ENCODE measurements around the gene HMGN3. TPM values are rescaled to one million over a fixed set of nuclear protein-coding genes. Genes with fewer than 3 reads are reported as not detected.

Gene HMGN3
- polyA plus RNA-seq, 1 of the 3 experiments (the other 2 are of a cell fraction): 64.5 TPM

DNA sequence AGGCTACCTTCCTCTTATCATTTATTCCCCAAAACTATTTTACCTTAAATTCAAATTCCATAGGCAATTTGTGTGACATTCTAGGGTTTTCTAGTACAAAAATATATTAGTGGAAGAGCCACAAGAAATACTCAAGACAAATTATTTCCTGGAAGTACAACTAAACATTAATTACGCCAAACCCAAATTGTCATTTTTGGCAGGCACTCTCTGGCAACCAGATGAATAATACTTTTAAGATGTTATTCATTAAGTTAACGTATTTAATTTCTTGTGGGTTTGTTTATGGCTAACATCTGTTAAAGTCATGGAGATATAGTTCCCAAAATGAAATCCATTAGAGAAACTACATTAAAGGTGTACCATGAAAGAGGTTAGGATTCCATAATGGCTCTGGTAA lies 40.5 kb downstream of the HMGN3 start:
- WGBS (ENCODE audit: low lambda C conversion rate): 50% methylated on average over 2 of the region's 2 CpGs
- no peak overlapping the region for H3K9ac ChIP-seq
- no peaks in the 10 kb centered on the region; a peak in 1 of 4 replicates for H3K4me1 ChIP-seq (ENCODE audit: control insufficient read depth in 1 of 2, insufficient read depth in 2 of 2, low read depth in 1 of 2, low read length in 1 of 2)
- no peak overlapping the region for H3K4me3 ChIP-seq (ENCODE audit: low read depth in 2 of 2, low read length in 1 of 2)
- no peak for DNase-seq
- TF ChIP-seq, protein P1, sequence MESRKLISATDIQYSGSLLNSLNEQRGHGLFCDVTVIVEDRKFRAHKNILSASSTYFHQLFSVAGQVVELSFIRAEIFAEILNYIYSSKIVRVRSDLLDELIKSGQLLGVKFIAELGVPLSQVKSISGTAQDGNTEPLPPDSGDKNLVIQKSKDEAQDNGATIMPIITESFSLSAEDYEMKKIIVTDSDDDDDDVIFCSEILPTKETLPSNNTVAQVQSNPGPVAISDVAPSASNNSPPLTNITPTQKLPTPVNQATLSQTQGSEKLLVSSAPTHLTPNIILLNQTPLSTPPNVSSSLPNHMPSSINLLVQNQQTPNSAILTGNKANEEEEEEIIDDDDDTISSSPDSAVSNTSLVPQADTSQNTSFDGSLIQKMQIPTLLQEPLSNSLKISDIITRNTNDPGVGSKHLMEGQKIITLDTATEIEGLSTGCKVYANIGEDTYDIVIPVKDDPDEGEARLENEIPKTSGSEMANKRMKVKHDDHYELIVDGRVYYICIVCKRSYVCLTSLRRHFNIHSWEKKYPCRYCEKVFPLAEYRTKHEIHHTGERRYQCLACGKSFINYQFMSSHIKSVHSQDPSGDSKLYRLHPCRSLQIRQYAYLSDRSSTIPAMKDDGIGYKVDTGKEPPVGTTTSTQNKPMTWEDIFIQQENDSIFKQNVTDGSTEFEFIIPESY (IDR thresholded peaks at IDR 0.05; ENCODE audit: borderline replicate concordance, low read depth): no peak
- TF ChIP-seq, protein P2, sequence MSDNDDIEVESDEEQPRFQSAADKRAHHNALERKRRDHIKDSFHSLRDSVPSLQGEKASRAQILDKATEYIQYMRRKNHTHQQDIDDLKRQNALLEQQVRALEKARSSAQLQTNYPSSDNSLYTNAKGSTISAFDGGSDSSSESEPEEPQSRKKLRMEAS (IDR thresholded peaks at IDR 0.05; ENCODE audit: low read depth): no peak
- TF ChIP-seq, protein P3, sequence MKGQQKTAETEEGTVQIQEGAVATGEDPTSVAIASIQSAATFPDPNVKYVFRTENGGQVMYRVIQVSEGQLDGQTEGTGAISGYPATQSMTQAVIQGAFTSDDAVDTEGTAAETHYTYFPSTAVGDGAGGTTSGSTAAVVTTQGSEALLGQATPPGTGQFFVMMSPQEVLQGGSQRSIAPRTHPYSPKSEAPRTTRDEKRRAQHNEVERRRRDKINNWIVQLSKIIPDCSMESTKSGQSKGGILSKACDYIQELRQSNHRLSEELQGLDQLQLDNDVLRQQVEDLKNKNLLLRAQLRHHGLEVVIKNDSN (IDR thresholded peaks at IDR 0.05; ENCODE audit: borderline replicate concordance, low read depth): no peak
- no peak for TF ChIP-seq MEF2A (IDR thresholded peaks at IDR 0.05; ENCODE audit: borderline replicate concordance, low read depth)
- no peak for TF ChIP-seq FOXJ3 (CRISPR knock-in tag; IDR thresholded peaks at IDR 0.05)
- no peak for TF ChIP-seq JUND (IDR thresholded peaks at IDR 0.05)
- TF ChIP-seq, protein P4, sequence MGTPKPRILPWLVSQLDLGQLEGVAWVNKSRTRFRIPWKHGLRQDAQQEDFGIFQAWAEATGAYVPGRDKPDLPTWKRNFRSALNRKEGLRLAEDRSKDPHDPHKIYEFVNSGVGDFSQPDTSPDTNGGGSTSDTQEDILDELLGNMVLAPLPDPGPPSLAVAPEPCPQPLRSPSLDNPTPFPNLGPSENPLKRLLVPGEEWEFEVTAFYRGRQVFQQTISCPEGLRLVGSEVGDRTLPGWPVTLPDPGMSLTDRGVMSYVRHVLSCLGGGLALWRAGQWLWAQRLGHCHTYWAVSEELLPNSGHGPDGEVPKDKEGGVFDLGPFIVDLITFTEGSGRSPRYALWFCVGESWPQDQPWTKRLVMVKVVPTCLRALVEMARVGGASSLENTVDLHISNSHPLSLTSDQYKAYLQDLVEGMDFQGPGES (IDR thresholded peaks at IDR 0.05; ENCODE audit: low read depth, low read length): no peak
- no peak for TF ChIP-seq GATA2 (CRISPR knock-in tag; IDR thresholded peaks at IDR 0.05)
- TF ChIP-seq RXRA (IDR thresholded peaks at IDR 0.05; ENCODE audit: borderline replicate concordance, low read depth): no peak
- no peak for TF ChIP-seq NFIC (IDR thresholded peaks at IDR 0.05; ENCODE audit: borderline replicate concordance)
- TF ChIP-seq TAF1 (IDR thresholded peaks at IDR 0.05; ENCODE audit: borderline replicate concordance, low read depth, low read length): no peak
- TF ChIP-seq YY1 (IDR thresholded peaks at IDR 0.05; ENCODE audit: low read depth): no peak
- TF ChIP-seq, protein P5, sequence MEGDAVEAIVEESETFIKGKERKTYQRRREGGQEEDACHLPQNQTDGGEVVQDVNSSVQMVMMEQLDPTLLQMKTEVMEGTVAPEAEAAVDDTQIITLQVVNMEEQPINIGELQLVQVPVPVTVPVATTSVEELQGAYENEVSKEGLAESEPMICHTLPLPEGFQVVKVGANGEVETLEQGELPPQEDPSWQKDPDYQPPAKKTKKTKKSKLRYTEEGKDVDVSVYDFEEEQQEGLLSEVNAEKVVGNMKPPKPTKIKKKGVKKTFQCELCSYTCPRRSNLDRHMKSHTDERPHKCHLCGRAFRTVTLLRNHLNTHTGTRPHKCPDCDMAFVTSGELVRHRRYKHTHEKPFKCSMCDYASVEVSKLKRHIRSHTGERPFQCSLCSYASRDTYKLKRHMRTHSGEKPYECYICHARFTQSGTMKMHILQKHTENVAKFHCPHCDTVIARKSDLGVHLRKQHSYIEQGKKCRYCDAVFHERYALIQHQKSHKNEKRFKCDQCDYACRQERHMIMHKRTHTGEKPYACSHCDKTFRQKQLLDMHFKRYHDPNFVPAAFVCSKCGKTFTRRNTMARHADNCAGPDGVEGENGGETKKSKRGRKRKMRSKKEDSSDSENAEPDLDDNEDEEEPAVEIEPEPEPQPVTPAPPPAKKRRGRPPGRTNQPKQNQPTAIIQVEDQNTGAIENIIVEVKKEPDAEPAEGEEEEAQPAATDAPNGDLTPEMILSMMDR (IDR thresholded peaks at IDR 0.05): no peak
- TF ChIP-seq RFX5 (IDR thresholded peaks at IDR 0.05; ENCODE audit: low read length): no peak
- TF ChIP-seq EZH2phosphoT487 (IDR thresholded peaks at IDR 0.05; ENCODE audit: borderline replicate concordance, low read depth): no peak
- TF ChIP-seq GABPA (IDR thresholded peaks at IDR 0.05; ENCODE audit: low read depth): no peak
- TF ChIP-seq SMC3 (IDR thresholded peaks at IDR 0.05; ENCODE audit: low read depth, low read length): no peak
- TF ChIP-seq, protein P6, sequence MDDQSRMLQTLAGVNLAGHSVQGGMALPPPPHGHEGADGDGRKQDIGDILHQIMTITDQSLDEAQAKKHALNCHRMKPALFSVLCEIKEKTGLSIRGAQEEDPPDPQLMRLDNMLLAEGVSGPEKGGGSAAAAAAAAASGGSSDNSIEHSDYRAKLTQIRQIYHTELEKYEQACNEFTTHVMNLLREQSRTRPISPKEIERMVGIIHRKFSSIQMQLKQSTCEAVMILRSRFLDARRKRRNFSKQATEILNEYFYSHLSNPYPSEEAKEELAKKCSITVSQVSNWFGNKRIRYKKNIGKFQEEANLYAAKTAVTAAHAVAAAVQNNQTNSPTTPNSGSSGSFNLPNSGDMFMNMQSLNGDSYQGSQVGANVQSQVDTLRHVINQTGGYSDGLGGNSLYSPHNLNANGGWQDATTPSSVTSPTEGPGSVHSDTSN (IDR thresholded peaks at IDR 0.05): no peak
- TF ChIP-seq, protein P7, sequence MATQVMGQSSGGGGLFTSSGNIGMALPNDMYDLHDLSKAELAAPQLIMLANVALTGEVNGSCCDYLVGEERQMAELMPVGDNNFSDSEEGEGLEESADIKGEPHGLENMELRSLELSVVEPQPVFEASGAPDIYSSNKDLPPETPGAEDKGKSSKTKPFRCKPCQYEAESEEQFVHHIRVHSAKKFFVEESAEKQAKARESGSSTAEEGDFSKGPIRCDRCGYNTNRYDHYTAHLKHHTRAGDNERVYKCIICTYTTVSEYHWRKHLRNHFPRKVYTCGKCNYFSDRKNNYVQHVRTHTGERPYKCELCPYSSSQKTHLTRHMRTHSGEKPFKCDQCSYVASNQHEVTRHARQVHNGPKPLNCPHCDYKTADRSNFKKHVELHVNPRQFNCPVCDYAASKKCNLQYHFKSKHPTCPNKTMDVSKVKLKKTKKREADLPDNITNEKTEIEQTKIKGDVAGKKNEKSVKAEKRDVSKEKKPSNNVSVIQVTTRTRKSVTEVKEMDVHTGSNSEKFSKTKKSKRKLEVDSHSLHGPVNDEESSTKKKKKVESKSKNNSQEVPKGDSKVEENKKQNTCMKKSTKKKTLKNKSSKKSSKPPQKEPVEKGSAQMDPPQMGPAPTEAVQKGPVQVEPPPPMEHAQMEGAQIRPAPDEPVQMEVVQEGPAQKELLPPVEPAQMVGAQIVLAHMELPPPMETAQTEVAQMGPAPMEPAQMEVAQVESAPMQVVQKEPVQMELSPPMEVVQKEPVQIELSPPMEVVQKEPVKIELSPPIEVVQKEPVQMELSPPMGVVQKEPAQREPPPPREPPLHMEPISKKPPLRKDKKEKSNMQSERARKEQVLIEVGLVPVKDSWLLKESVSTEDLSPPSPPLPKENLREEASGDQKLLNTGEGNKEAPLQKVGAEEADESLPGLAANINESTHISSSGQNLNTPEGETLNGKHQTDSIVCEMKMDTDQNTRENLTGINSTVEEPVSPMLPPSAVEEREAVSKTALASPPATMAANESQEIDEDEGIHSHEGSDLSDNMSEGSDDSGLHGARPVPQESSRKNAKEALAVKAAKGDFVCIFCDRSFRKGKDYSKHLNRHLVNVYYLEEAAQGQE (IDR thresholded peaks at IDR 0.05; ENCODE audit: low read depth, low read length): no peak
- no peak for TF ChIP-seq EP300 (IDR thresholded peaks at IDR 0.05; ENCODE audit: borderline replicate concordance in 1 of 2, low read depth in 1 of 2, low read length in 1 of 2)
- peaks cover 4 to 6% of the 10 kb centered on the region in 2 experiments for H3K36me3 ChIP-seq (replicated peaks in 1 of 2; ENCODE audit: control insufficient read depth in 1 of 2, insufficient read depth in 2 of 2, low read length in 1 of 2)
- H3K9me2 ChIP-seq: no peaks in the 10 kb centered on the region
- no peaks in the 10 kb centered on the region for H3K27me3 ChIP-seq (ENCODE audit: insufficient read depth)
- H3F3A ChIP-seq (replicated peaks; ENCODE audit: insufficient read depth): no peaks in the 10 kb centered on the region
- no peak overlapping the region for H3K4me2 ChIP-seq
- no peaks in the 10 kb centered on the region for H3K9me3 ChIP-seq
- no peaks in the 10 kb centered on the region for H3K79me2 ChIP-seq (ENCODE audit: insufficient read depth)
- H3K27ac ChIP-seq (ENCODE audit: low read depth in 2 of 2, low read length in 1 of 2): no peak overlapping the region
- no peaks in the 10 kb centered on the region for H4K20me1 ChIP-seq (ENCODE audit: insufficient read depth)
- CTCF ChIA-PET: no interaction called here
- no peak overlapping the region for H2AFZ ChIP-seq (ENCODE audit: low read depth)
- POLR2A ChIA-PET: no interaction called here
